CD4-positive, alpha-beta T cell treated with Interleukin-4 for 4 hours (primary cell): Measurements from ENCODE around the gene F8.
"Not testable (repeated sequence)": the region's sequence is repeated elsewhere in the genome, so short reads cannot be mapped to it uniquely, and the experiment has no call there.

ENCODE experiments used
- DNase-seq: peaks from one replicate; pipeline ENCODE4 v3.0.0-alpha.2; 2020

Gene F8

DNA sequence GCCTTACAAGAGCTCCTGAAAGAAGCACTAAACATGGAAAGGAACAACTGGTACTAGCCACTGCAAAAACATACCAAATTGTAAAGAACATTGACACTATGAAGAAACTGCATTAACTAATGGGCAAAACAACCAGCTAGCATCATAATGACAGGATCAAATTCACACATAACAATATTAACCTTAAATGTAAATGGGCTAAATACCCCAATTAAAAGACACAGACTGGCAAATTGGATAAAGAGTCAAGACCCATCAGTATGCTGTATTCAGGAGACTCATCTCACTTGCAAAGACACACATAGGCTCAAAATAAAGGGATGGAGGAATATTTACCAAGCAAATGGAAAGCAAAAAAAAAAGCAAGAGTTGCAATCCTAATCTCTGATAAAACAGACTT is 154.0 kb downstream of the F8 start:
- DNase-seq, result not testable (repeated sequence)

DNA sequence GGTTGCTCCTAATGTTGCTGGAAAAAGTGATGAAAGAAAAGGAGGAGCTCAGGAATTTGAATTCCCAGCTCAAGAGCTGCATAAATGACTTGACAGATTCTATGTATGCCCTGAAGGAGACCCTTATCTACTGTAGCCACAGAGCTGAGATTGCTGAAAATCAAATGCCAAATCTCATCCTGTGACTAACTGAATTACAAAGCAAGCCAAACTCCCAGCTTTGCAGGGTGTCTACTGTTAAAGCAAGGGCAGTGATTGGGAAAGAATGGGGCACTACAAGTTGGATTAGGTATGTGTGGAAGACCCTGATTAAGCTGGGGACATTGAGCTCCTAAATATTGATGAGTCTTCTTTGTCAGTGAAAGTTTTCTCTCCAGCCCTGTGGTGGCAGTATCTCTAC is 167.3 kb downstream of the F8 start:
- DNase-seq, result no peak

DNA sequence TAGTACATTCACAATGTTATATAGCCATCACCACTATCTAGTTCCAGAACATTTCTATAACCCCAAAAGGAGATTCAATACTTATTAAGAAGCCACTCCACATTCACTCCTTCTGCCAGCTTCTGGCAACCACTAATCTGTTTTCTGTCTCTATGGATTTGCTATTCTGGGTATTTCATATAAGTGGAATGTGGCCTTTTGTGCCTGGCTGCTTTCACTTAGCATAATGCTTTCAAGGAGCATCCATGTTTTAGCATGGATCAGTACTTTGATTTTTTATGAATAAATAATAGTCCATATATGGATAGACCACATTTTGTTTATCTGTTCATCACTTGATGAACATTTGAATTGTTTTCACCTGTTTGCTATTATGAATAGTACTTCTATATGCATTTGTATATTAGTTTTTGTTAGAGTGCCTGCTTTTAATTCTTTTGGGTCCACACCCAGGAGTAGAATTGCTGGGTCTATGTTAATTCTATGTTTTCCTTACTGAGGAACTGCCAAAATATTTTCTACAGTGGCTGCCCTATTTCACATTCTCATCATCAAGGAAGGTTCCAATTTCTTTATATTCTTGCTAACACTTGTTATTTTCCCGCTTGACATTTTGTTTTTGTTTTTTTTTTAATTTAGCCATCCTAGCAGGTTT is 171.4 kb downstream of the F8 start:
- DNase-seq, result no peak

DNA sequence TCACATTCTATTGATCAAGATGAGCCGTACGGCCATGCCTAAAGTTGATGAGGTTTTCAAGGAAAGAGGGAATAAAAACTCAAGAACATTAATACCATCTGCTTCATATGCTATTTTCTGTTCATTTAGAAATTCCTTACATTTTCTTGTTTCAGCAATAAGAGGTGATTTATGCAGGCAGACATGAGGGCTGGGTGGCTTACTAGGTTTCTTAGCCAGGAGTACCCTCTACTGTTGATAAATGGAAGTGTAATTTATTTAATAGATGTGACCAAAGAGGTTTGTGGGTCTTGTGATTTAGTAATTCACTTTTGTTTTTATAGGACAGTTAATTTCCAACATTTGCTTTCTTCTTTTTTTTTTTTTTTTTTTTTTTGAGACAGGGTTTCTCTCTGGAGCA is 181.7 kb downstream of the F8 start:
- peak; percentile 51 for DNase-seq

DNA sequence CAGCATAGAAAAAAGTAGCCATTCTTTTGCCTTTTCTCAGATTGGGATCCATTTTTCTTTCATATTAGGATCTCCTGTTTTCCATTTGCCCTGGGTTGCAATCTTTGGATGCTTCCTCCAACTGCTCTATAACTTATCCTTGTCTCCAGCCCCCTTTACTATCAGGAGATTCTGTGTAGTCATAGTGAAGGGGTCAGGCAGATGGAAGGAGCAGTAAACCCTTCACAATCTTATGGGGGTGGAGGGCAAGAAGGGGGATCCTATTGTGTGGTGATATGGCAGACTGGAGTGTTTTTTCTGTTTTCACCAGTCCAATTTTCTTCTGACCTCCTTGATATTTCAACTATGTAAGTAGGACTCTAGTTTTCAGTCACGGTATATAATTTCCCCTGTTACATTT is 186.4 kb downstream of the F8 start:
- DNase-seq, result no peak

DNA sequence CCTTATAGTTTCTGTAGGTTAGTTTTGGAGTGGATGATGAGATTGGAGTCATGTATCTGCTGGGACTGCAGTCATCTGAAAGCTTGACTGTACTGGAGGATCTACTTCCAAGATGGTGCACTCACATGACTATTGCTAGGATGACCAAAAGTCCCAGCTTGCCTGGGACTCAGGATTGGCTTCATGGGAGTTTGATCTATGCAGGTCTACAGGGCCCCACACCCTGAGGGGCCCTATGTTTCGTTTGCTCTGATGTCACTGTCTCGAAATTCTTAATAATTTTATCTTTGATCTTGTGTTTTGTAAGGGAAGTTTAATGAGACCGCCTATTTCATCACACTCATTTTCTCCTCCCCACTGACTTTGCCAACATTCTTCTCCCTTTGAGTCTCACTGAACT is 188.0 kb downstream of the F8 start, which contains the start of gene SMIM9:
TSS of gene SMIM9 (minus strand) at position 101 of the 400 bp plus-strand sequence. CDS start 3,806 bp downstream, outside the sequence.
- DNase-seq, result no peak

DNA sequence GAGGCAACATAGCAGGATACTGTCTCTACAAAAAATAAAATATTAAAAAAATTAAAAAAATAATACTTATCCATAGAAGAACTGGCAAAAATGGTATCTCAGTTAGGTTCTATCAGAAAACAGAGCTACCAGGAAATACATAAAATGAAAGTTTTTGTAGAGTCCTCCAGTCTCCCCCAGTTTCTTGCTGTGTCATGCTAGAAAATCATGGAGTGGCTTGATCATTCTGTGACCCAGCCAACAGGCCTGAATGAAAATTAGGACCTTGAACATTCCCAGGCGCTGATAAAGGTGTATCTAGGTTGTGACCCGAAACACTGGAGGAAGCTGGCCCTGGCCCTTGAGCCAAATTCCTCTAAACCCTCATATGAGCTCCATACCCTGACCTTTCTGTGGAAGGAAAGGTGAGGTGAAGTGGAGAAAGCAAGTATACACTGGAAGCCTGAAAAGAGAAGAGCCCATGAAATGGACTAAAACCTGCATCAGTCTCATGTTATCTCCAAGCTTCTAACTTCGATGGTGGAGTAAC is 188.7 kb downstream of the F8 start:
- DNase-seq, result no peak

DNA sequence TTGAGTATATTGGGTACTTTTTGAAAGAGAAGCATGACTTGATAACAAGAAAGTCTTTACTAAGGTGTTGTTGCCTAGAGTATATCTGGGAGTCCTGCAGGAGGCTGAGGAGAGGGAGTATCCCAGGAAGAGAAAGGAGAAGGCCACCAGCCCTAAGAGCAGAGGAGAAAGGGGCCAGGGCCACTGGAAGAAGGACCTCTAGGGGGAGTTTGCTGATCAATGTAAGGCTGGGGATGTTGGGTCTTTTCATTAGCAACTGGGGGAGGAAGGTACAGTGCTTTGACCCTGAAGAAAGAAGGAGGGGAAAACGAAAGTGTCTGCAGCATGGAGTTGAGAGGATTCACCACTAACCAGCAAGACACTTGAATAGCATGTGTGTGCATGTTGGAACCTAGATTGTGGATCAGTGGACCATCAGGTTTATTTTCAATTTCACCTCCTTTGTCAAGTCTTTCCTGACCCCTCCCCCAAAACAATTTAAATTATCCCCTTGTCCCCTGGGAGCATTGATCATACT is 192.5 kb downstream of the F8 start:
- DNase-seq, result no peak

DNA sequence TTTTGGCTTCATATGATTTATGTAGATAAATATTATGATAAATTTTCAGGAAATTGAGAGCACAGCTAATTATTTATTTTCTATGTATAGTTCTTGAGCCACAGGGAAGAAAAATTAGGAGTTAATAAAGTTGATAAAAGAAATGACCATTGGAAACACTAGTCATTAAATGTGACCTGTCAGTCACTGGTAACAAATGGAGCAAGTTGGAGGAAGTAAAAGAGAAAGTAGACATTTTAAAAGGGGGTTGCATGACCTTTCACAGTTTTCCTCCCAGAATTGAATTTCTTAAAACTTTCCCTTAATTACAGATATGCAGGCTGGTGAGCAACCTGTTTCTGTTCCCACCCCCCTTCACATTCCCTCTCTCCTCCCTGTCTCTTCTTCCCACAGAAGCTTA is 193.4 kb downstream of the F8 start:
- DNase-seq, result no peak

DNA sequence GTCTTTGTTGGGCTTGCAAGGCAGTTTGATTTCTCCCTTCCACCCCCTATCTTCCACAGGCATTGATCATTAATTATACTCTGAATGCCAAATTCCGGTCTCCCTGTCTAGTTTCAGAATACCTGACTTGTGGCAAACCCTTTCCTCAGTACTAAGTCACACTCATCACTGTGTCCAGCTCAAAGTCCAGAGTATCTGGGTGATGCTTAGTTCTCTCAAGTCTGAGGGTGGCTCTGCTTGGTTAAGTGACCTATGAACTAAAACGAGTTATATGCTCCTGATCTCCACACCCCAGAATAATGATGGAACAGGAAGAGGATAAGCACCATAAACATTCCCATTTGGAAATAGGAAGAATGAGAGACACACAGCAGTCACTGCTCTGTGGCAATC is 194.5 kb downstream of the F8 start:
- no peak for DNase-seq

DNA sequence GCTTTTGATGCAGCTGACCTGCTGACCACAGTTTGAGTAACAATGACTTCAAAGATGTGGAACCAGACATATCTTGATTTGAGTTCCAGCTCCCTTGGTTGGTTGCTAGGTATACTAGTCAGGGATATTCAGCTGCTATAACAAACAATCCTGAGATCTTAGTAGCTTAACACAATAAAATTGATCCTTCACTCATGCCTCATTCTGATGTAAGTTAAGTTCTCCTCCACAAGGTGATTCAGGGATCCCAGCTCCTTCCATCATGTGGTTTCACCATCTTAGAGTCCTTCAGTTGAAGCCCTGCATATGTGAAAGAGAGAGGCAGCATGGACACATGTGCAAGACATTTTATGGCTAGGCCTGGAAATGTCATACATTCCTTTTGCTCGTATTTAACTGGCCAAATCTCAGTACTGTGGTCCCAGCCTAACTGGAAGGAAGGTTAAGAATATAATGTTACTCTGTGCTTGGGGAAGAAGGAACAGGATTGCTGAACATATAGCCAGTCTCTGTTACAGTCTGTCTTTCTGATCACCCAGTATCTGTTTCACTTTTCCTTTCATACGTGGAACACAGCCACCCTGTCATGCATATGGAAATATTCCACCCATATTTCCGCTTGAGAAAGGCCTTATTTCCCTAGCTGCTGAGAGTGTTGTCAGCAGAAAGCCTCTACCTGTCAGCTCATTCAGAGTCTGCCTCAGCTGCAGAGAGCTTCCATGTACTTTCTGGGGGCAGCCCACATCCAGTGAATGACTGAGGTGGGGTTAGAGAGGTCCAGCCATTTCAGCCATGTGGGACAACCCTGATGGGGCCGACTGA is 195.1 kb downstream of the F8 start:
- peak; percentile 6 for DNase-seq

DNA sequence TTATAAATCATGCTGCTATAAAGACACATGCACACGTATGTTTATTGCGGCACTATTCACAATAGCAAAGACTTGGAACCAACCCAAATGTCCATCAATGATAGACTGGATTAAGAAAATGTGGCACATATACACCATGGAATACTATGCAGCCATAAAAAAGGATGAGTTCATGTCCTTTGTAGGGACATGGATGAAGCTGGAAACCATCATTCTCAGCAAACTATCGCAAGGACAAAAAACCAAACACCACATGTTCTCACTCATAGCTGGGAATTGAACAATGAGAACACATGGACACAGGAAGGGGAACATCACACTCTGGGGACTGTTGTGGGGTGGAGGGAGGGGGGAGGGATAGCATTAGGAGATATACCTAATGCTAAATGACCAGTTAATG is 196.9 kb downstream of the F8 start:
- DNase-seq, result not testable (repeated sequence)

DNA sequence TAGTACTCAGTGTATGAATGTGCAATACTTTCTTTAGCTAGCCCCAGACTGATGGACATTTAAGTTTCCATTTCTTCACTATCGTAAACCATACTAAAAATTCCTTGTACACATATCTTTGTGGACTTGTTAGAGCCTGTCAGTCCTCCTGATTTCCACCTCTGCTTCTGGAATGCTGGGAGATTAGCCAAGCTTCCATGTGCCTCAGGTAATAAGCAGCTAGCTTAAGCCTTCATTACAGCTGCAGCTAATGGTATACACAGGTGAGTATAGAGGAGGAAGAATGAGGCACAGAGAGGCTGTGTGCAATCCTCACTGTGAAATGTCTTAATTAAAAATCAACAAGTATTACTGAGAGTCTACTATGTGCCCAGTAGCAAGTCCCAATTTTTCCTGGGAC is 197.9 kb downstream of the F8 start:
- DNase-seq, result no peak

DNA sequence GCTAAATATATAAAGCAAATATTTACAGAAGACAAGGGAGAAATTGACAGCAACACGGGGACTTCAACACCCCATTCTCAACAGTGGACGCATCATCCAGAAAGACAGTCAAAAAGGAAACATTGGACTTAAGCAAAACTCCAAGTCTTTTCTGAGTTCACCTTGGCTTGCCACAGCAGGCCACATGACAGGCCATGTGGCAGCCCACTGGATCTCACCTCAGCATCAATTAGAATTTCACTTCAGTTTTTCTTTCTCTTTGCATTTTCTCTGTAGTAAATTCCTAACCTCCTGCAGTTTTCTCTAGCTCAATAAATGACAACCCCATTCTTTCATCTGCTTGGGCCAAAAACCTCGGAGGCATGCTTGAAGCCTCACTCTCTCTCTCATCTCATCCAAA is 200.5 kb downstream of the F8 start:
- no peak for DNase-seq

DNA sequence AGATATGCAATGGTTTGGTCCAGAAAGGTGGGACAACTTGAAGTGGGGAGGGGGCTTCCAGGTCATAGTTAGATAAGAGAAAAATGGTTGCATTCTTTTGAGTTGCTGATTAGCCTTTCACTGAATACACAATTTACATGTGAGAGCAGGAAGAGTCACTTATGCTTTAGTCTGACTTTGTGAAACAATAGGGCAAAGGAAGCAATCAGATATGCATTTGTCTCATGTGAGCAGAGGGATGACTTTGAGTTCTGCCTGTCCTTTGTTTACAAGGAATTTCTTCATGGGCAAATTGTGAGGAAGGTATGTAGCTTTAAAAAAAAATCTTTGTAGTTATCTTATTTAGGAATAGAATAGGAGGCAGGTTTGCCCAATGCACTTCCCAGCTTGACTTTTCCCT is 201.0 kb downstream of the F8 start:
- DNase-seq, result no peak

DNA sequence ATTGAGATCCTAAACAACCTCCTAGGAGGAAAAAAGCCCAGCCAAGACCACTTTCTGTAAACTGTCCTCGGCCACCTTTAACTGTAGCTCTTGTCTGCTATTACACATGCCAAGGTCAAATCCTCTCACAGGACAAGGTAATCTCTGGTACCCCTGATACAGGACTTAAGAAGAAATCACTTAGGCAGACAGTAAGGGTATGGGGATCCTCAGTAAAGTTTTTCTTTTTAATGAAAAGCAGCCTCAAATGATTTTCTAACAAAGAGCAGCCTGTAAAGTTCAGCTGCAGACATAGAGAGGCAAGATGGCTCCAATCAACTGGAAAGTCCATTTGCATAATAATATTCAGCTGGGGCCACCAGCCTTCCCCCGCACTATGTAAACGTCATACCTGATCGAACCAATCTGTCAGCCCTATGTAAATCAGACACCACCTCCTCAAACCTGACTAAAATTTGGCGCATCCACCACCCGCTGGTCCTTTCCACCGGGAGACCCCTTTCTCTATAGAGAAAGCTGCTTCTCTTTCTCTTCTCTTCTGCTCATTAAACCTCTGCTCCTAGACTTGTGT is 202.7 kb downstream of the F8 start:
- no peak for DNase-seq

DNA sequence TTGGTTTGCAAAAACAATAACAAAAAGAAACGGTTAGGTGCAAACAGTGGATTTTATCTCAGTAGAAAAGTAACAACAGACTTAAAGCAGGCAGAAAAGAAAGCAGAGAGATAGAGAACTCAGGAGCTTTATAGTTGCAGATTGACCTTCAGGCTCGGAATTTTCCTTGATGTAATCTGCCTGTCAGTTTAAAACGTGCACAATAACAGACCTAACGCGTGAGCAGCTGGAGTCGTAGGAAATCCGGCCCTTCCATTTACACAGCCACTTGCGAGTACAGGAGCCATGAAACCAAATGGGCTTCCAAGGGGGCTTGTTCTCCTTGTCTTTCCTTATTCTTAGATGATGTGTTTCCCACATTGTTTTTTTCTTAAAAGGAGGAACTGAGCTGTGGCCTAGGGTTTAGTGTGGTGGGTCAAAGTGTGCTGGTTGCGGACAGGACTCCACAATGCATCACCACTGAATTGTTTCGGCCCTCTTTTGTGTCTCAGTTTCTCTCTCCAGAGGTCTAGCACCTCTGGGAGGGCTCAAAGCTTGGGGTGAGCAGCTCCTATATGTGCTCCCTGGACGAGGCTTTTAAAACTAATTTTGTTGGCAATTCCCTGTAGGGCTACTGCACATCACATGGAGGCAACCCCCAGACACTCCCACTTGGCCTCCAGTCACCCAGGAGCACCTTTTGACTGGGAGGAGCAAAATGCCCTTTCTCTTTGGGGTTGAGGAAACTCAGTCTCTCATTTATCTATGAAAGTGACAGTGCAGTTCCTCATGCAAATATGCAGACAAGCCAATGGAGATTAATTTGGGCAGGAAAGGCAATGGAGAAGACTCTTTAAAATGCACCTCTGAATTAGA is 203.4 kb downstream of the F8 start:
- no peak for DNase-seq

DNA sequence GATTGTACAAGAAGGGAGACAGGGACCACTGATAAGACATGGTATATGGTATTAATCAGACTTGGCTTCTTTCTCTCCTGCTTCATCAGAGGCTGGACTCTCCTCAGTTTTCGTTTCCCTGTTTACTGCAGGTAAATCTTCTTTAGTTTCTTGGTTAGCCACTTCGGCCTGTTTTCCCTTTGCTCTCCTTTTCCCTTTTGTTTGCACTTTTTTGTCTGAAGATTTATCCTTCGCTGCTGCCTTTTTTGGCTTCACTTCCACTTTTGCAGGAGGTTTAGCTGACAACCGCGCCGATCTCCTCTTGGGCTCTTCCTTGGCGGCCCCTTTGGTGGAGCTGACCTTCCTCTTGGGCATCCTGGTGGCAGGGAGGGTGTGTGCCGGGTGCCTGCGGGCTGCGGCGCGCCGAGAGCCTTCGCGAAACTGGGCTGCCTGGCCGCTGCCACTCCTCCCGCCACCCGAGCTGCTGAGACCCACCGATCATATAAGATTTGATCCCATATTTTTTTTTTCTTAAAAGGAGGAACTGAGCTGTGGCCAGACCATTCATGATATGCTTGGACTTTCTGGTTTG is 205.4 kb downstream of the F8 start:
- DNase-seq, result not testable (repeated sequence)

DNA sequence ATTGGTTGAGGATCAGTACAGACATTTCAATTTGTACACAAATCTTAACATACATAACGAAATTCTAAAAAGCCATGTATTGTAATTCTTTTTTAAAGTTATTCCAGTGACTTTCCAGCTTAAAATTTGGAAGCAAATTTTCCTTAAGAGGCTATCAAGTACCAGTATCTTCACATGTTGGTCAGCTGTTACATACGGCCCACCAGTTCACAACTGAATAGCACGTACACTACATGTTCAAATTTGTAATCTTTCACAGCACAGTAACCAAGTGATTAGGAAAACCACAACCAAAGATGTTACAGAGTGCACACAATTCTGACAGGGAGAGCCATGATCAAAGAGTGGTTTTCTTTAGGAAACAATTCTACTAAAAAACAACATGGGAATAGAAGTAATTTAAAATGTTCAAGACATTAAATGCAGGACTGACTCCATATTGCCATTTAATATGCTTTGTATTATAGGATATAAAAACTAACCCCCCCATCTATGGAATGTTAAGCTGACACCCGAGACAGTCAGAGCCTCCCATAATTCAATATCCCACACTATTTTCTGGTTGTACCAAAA is 206.1 kb downstream of the F8 start:
- DNase-seq, result not testable (repeated sequence)

DNA sequence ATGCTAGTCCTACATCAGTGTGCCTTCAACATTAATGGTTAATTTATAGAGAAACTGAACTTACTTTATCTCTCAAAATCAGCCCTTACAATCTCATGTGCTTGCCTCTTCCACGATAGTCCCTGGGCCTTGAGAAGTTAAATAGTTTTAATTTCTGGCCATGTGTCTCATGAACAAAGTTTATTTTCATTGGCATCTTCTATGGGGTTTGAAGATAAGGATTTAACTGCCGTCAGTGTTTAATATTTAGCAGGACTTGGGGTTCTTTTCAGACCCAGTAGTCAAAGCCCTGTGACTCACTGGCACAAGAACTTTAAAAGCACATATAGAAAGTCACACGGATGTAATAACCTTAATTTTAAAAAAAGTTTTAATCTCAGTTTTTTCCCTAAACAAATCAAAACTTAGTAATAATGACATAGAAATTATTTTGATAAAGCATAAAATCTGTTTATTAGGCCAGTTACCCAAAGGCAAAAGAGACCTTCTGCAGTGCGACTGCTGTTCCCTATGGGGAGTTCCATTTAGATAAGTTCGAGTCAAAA is 207.2 kb downstream of the F8 start:
- DNase-seq, result no peak

DNA sequence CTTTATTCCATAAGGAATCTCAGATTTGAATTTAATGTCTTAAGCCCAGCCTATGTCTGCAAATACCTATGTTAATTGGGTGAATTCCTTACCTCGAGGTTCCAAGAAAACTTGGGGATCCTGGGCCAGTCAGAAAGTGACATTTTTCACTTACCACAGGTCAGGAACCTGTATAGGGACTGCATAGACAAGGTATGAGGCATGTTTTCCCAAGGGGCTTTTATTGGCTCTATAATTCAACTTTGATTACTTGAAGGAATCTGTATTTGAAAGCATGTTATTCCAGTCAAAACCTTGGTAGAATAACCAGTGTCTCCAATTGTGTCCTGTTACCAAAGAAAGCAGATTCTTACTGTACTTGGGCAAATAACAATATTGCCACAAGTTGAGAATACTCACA is 208.7 kb downstream of the F8 start:
- no peak for DNase-seq
